Endothelial cell of umbilical vein (primary cell): ENCODE data around the gene PXN. TPM values are rescaled to one million over a fixed set of nuclear protein-coding genes. Genes with fewer than 3 reads are reported as not detected.

Source experiments
- BruUV-seq: library from RNA; stranded (reverse); fragments of 400-500 nt; replicated peaks from 2 replicates; lab custom pipeline; 2021; lab: Mats Ljungman, UMichigan
- CTCF ChIA-PET: fragments of 300-600, 350-600 bp; sonication (Branson Sonifier 250); formaldehyde crosslinking; loops from one replicate; lab custom pipeline; 2021; ENCODE audit warnings: antibody characterized with exemption, inconsistent platforms; lab: Charles Lee
- POLR2A ChIA-PET: fragments of 300-600, 350-600 bp; sonication (Branson Sonifier 250); formaldehyde crosslinking; loops from one replicate; lab custom pipeline; 2021; ENCODE audit warnings: antibody characterized with exemption, inconsistent platforms; lab: Charles Lee
- DNase-seq: peaks from one replicate; pipeline ENCODE4 v3.0.0-alpha.2; 2011; ENCODE audit warnings: low read depth, low spot score
- FAIRE-seq: peaks from 2 replicates; lab custom pipeline; 2011; peaks lifted over from hg19 to GRCh38; lab: Jason Lieb, UNC
- H2AFZ ChIP-seq: 2 replicates; pipeline ENCODE4 v1.6.0; 2012; ENCODE audit warnings: low read depth, low read length, control low read depth, inconsistent platforms
- H3K27ac ChIP-seq: 2 replicates; pipeline ENCODE4 v1.5.1; 2011; ENCODE audit warnings: low read depth, mild to moderate bottlenecking, control low read depth, low read length, moderate library complexity; ENCODE audit not compliant: insufficient read depth
- H3K27me3 ChIP-seq, 2 experiments: 2 replicates each; pipeline versions ENCODE4 v1.6.0 to v1.6.1; 2011; ENCODE audit warnings: low read length in 2 of 2, mixed read lengths in 1 of 2; ENCODE audit not compliant: control insufficient read depth in 2 of 2, insufficient read depth in 2 of 2
- H3K36me3 ChIP-seq, 2 experiments: 2 replicates in 1 of 2; 3 replicates in 1 of 2; pipeline ENCODE4 v1.5.1; 2011; ENCODE audit warnings: low read length in 2 of 2, mild to moderate bottlenecking in 1 of 2, moderate library complexity in 1 of 2; ENCODE audit not compliant: control insufficient read depth in 2 of 2, insufficient read depth in 2 of 2; ENCODE audit errors: extremely low read depth in 1 of 2
- H3K4me1 ChIP-seq: 3 replicates; pipeline ENCODE4 v1.5.1; 2011; ENCODE audit warnings: mild to moderate bottlenecking, low read length; ENCODE audit not compliant: control insufficient read depth, insufficient read depth; ENCODE audit errors: extremely low read depth
- H3K4me2 ChIP-seq: 2 replicates; pipeline ENCODE4 v1.6.1; 2011; ENCODE audit warnings: low read length, control low read depth, mixed read lengths; ENCODE audit not compliant: insufficient read depth
- H3K4me3 ChIP-seq, 3 experiments: fragments of 200-600 bp in 1 of 3; sonication (generic), shearing (Covaris generic) in 1 of 3; replicated peaks in 1 of 3; 2 replicates each; pipeline ENCODE4 v1.5.1; 2011 to 2016; ENCODE audit warnings: control low read depth in 3 of 3, low read length in 3 of 3, mild to moderate bottlenecking in 2 of 3, inconsistent platforms in 1 of 3, low read depth in 1 of 3, moderate library complexity in 1 of 3; ENCODE audit not compliant: insufficient read depth in 1 of 3
- H3K79me2 ChIP-seq: 2 replicates; pipeline ENCODE4 v1.6.0; 2012; ENCODE audit warnings: low read length, inconsistent platforms; ENCODE audit not compliant: control insufficient read depth, insufficient read depth
- H3K9ac ChIP-seq: replicated peaks from 2 replicates; pipeline ENCODE3; 2011; ENCODE audit warnings: low read length, control low read depth; ENCODE audit not compliant: insufficient read depth; ENCODE audit errors: extremely low read depth
- H3K9me1 ChIP-seq: replicated peaks from 3 replicates; pipeline ENCODE4 v1.6.0; 2011; ENCODE audit warnings: mild to moderate bottlenecking, low read length; ENCODE audit not compliant: control insufficient read depth, insufficient read depth; ENCODE audit errors: extremely low read depth
- H3K9me3 ChIP-seq: replicated peaks from 2 replicates; pipeline ENCODE4 v1.5.1; 2012; ENCODE audit warnings: low read length, inconsistent platforms; ENCODE audit not compliant: control insufficient read depth, insufficient read depth
- H4K20me1 ChIP-seq: replicated peaks from 2 replicates; pipeline ENCODE3; 2011; ENCODE audit warnings: mild to moderate bottlenecking, low read length; ENCODE audit not compliant: control insufficient read depth, insufficient read depth; ENCODE audit errors: extremely low read depth
- GATA2 ChIP-seq: IDR thresholded peaks from 2 replicates; pipeline ENCODE4 v1.7.0; 2011; ENCODE audit warnings: low read depth, mild to moderate bottlenecking, moderate library complexity, mixed read lengths, low read length; ENCODE audit not compliant: insufficient read length, insufficient read depth
- JUN ChIP-seq: IDR thresholded peaks from 2 replicates; pipeline ENCODE4 v1.6.1; 2011; ENCODE audit warnings: borderline replicate concordance, low read depth; ENCODE audit not compliant: insufficient read length, insufficient read depth
- MYC ChIP-seq: IDR thresholded peaks from one replicate; pipeline ENCODE4 v1.6.1; 2011; ENCODE audit warnings: mild to moderate bottlenecking, low read depth, low read length
- POLR2A ChIP-seq: IDR thresholded peaks from 2 replicates; pipeline ENCODE4 v1.6.1; 2012; ENCODE audit warnings: low read depth, mild to moderate bottlenecking, control low read depth, low read length
- POLR2AphosphoS5 ChIP-seq: IDR thresholded peaks from 2 replicates; pipeline ENCODE4 v1.6.1; 2012; ENCODE audit warnings: low read depth, mild to moderate bottlenecking, control low read depth, low read length, moderate library complexity; ENCODE audit not compliant: insufficient read depth
- dilution Hi-C: fragments of 300-500 bp; cut with MboI; formaldehyde crosslinking; loops from one replicate; pipeline ENCODE4 v1.15.0; 2019; ENCODE audit warnings: low sequenced_read_pairs; ENCODE audit not compliant: extremely low pct_ligation_motif_present
- intact Hi-C: fragments of 100-400 bp; cut with micrococcal nuclease; formaldehyde crosslinking; loops from one replicate; pipeline ENCODE4 v1.10.0; 2022
- polyA plus RNA-seq, 4 experiments: library from polyadenylated mRNA; depleted of rRNA in 3 of 4; stranded (reverse) in 3 of 4; unstranded in 1 of 4; fragments of >200 nt; gene quantifications; 2 replicates each; pipeline versions ENCODE4 v1.2.1 to v1.2.3, GENCODE V29; 2011 to 2012; ENCODE audit warnings: missing spikeins in 1 of 4
- total RNA-seq: library from RNA; stranded (reverse); gene quantifications from 2 replicates; pipeline ENCODE4 v1.2.3, GENCODE V29; 2021
- TF ChIP-seq, protein P1 (sequence below), 2 donors: IDR thresholded peaks; 1 replicate in 1 of 2; 2 replicates in 1 of 2; pipeline ENCODE4 v1.5.1; 2011; ENCODE audit warnings: low read length in 2 of 2, mild to moderate bottlenecking in 2 of 2, moderate library complexity in 2 of 2, control low read depth in 1 of 2, inconsistent platforms in 1 of 2, low read depth in 1 of 2; ENCODE audit not compliant: insufficient read depth in 1 of 2; ENCODE audit errors: extremely low read depth in 1 of 2

PXN gene
- total and polyA plus RNA-seq, 2 donors (not counting 3 experiments of a cell fraction or from before 2014, with no cell fraction given): 132 to 258 TPM

DNA sequence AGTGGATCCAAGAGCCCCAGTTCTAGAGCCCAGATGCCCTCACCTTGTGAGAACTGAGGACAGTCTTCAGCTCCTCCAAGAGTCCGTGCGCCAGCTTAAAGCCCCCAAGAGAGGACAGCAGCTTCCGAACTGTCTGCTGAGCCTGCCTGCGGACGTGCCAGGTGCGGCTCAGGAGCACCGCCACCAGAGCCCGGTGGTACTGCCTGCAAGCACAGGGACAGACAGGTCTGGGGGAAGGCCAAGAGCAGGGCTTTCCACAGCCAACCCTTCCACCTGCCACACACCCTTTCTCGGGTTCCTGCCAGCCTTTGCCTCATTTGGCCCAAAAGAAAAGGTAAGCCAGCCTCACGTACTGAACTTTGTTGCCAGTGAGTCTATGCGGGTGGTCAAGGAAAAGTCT lies 101.2 kb downstream of the PXN start:
- ChIA-PET CTCF (no interaction called here), POLR2A (interaction anchor here (0.8 kb wide), 1 partner anchor 37 kb away, joined by 3 read pairs; no protein-coding TSS in a partner anchor)
- dilution Hi-C loops (no loop called here), intact Hi-C loops (no loop called here)
- DNase-seq (no peak), FAIRE-seq (no peak)
- no peak overlapping the region for H3K4me3 ChIP-seq
- no peaks in the 10 kb centered on the region for H3K9me1 ChIP-seq
- H3K27me3 ChIP-seq: no peaks in the 10 kb centered on the region
- no peaks in the 10 kb centered on the region for H3K9me3 ChIP-seq
- peaks cover 12% of the 10 kb centered on the region for H3K4me1 ChIP-seq
- TF ChIP-seq MYC (no peak), GATA2 (no peak), JUN (no peak), POLR2AphosphoS5 (no peak), POLR2A (no peak)
- TF ChIP-seq, protein P1, sequence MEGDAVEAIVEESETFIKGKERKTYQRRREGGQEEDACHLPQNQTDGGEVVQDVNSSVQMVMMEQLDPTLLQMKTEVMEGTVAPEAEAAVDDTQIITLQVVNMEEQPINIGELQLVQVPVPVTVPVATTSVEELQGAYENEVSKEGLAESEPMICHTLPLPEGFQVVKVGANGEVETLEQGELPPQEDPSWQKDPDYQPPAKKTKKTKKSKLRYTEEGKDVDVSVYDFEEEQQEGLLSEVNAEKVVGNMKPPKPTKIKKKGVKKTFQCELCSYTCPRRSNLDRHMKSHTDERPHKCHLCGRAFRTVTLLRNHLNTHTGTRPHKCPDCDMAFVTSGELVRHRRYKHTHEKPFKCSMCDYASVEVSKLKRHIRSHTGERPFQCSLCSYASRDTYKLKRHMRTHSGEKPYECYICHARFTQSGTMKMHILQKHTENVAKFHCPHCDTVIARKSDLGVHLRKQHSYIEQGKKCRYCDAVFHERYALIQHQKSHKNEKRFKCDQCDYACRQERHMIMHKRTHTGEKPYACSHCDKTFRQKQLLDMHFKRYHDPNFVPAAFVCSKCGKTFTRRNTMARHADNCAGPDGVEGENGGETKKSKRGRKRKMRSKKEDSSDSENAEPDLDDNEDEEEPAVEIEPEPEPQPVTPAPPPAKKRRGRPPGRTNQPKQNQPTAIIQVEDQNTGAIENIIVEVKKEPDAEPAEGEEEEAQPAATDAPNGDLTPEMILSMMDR (IDR thresholded peaks at IDR 0.05; ENCODE audit: extremely low read depth in 1 of 2, insufficient read depth in 1 of 2, low read depth in 1 of 2, low read length in 2 of 2): no peak
- peaks cover 15 to 47% of the 10 kb centered on the region in 2 experiments for H3K36me3 ChIP-seq
- H3K9ac ChIP-seq: no peak overlapping the region
- H3K4me2 ChIP-seq: no peak overlapping the region
- H3K79me2 ChIP-seq: no peaks in the 10 kb centered on the region
- no peak overlapping the region for H3K27ac ChIP-seq
- no TSS peak for BruUV-seq
- no peaks in the 10 kb centered on the region for H4K20me1 ChIP-seq
- no peak overlapping the region for H2AFZ ChIP-seq

GRCh38 chr12:120162763-120163162 lies 102.8 kb downstream of the PXN start:
- no peaks in the 10 kb centered on the region for H3K9me1 ChIP-seq
- H3K27me3 ChIP-seq: no peaks in the 10 kb centered on the region
- no peak for TF ChIP-seq POLR2AphosphoS5
- no peak overlapping the region for H3K27ac ChIP-seq
- BruUV-seq: no TSS peak
- no peaks in the 10 kb centered on the region for H3K9me3 ChIP-seq
- H2AFZ ChIP-seq: no peak overlapping the region
- ChIA-PET CTCF (interaction anchor here (2.1 kb wide), 1 partner anchor 11 kb away, joined by 4 read pairs; no protein-coding TSS in a partner anchor), POLR2A (no interaction called here)
- H4K20me1 ChIP-seq: no peaks in the 10 kb centered on the region
- no peak for DNase-seq
- no peak for FAIRE-seq
- no peak overlapping the region for H3K4me3 ChIP-seq
- peaks cover 7% of the 10 kb centered on the region for H3K4me1 ChIP-seq
- intact Hi-C loops: no loop called here
- no peak overlapping the region for H3K9ac ChIP-seq
- H3K36me3 ChIP-seq: peaks cover 18 to 57% of the 10 kb centered on the region in 2 experiments
- H3K4me2 ChIP-seq: no peak overlapping the region
- H3K79me2 ChIP-seq: no peaks in the 10 kb centered on the region
- dilution Hi-C loops: no loop called here
